K562 (cell line): ENCODE data around the gene ADK.

ENCODE experiments used
- EGR1 ChIP-seq: fragments of 450-650 bp; conservative IDR thresholded peaks from 2 replicates; pipeline ENCODE4 v1.6.1; 2017; ENCODE audit warnings: mild to moderate bottlenecking
- EWSR1 ChIP-seq: fragments of 450-650 bp; IDR thresholded peaks from 2 replicates; pipeline ENCODE4 v1.6.1; 2018; ENCODE audit warnings: borderline replicate concordance, mild to moderate bottlenecking, low read depth, moderate library complexity; ENCODE audit not compliant: partially characterized antibody
- JUN ChIP-seq, 2 experiments: sonication (generic) in 1 of 2; formaldehyde crosslinking in 1 of 2; IDR thresholded peaks; 2 replicates each; pipeline versions ENCODE4 v1.6.1 to v1.8.0; 2012 to 2022; ENCODE audit warnings: borderline replicate concordance in 2 of 2, mild to moderate bottlenecking in 2 of 2, improper control_type of control experiment in 1 of 2, low read depth in 1 of 2, low read length in 1 of 2, missing genetic modification reagents in 1 of 2
- JUND ChIP-seq, 2 experiments: IDR thresholded peaks; 2 replicates in 1 of 2; 3 replicates in 1 of 2; pipeline ENCODE4 v1.6.1; 2011; ENCODE audit warnings: borderline replicate concordance in 2 of 2, low read depth in 2 of 2, low read length in 2 of 2, improper control_type of control experiment in 1 of 2, missing biosample characterization in 1 of 2, missing genetic modification characterization in 1 of 2, missing genetic modification reagents in 1 of 2
- POLR2A ChIP-seq: fragments of 450-650 bp; conservative IDR thresholded peaks from 2 replicates; pipeline ENCODE4 v1.6.1; 2016
- TF ChIP-seq, protein P1 (sequence below): sonication (generic); formaldehyde crosslinking; IDR thresholded peaks from 2 replicates; pipeline ENCODE4 v1.8.0; 2022; ENCODE audit warnings: mild to moderate bottlenecking, missing genetic modification reagents, borderline replicate concordance

DNA sequence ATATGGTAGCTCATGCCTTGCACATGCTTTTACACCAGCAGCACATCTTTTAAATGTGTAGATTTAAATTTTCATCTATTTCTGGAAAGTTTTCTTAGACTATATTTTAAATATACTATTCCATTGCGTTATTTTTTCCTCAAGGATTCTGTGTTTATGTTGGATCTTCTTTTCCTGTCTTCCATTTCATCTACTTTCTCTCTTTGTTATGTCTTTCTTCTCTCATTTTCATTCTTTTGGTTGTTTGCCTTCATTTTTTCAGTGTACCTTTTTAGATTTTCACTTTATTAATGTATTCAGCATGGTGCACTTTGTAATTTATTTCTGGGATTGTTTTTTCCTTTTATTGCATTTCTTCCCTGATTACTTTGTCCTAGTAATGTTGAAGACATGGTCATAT, 329.8 kb downstream of the ADK start:
- TF ChIP-seq EGR1 (no peak), POLR2A (no peak), JUND (IDR thresholded peaks at IDR 0.05; ENCODE audit: borderline replicate concordance, low read depth, low read length) (no peak), JUND (tag; IDR thresholded peaks at IDR 0.05; ENCODE audit: borderline replicate concordance, low read depth, low read length) (no peak), EWSR1 (no peak), JUN (IDR thresholded peaks at IDR 0.05; ENCODE audit: borderline replicate concordance, low read depth, low read length) (no peak), JUN (CRISPR knock-in tag; IDR thresholded peaks at IDR 0.05; ENCODE audit: borderline replicate concordance) (no peak)
- TF ChIP-seq, protein P1, sequence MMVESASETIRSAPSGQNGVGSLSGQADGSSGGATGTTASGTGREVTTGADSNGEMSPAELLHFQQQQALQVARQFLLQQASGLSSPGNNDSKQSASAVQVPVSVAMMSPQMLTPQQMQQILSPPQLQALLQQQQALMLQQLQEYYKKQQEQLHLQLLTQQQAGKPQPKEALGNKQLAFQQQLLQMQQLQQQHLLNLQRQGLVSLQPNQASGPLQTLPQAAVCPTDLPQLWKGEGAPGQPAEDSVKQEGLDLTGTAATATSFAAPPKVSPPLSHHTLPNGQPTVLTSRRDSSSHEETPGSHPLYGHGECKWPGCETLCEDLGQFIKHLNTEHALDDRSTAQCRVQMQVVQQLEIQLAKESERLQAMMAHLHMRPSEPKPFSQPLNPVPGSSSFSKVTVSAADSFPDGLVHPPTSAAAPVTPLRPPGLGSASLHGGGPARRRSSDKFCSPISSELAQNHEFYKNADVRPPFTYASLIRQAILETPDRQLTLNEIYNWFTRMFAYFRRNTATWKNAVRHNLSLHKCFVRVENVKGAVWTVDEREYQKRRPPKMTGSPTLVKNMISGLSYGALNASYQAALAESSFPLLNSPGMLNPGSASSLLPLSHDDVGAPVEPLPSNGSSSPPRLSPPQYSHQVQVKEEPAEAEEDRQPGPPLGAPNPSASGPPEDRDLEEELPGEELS: no peak
